Measurements from ENCODE around the gene ACE.

GRCh38 chr17:63436523-63437110 lies 40.2 kb upstream of the ACE start:
- TF ChIP-seq CTCF (IDR thresholded peaks at IDR 0.05) = peak; percentile 12
- TF ChIP-seq EZH2 (IDR thresholded peaks at IDR 0.05) = no peak
- TF ChIP-seq EZH2phosphoT487 (IDR thresholded peaks at IDR 0.05) = no peak

Data from neural progenitor cell (in vitro differentiated cells).